Astrocyte (in vitro differentiated cells and primary cell): Measurements from ENCODE around the gene LGR6. TPM values are rescaled to one million over a fixed set of nuclear protein-coding genes. Genes with fewer than 3 reads are reported as not detected.

Experiments used
- DNase-seq: peaks from one replicate; pipeline ENCODE4 v3.0.0-alpha.2; 2010; ENCODE audit warnings: low read depth
- FAIRE-seq: peaks from 2 replicates; lab custom pipeline; 2011; peaks lifted over from hg19 to GRCh38; lab: Jason Lieb, UNC
- H2AFZ ChIP-seq: 2 replicates; pipeline ENCODE4 v1.6.0; 2012; ENCODE audit warnings: low read depth, low read length, inconsistent platforms
- H3K27ac ChIP-seq: 2 replicates; pipeline ENCODE4 v1.5.1; 2011; ENCODE audit warnings: low read depth, low read length, inconsistent platforms
- H3K27me3 ChIP-seq: 2 replicates; pipeline ENCODE4 v1.6.0; 2011; ENCODE audit warnings: low read length, inconsistent platforms; ENCODE audit not compliant: insufficient read depth
- H3K36me3 ChIP-seq: 2 replicates; pipeline ENCODE4 v1.5.1; 2011; ENCODE audit warnings: low read length, inconsistent platforms; ENCODE audit not compliant: insufficient read depth
- H3K4me1 ChIP-seq: 2 replicates; pipeline ENCODE4 v1.5.1; 2011; ENCODE audit warnings: low read length, inconsistent platforms; ENCODE audit not compliant: insufficient read depth
- H3K4me2 ChIP-seq: 2 replicates; pipeline ENCODE4 v1.6.0; 2012; ENCODE audit warnings: low read length, inconsistent platforms
- H3K4me3 ChIP-seq: 2 replicates; pipeline ENCODE4 v1.5.1; 2011; ENCODE audit warnings: low read depth, mild to moderate bottlenecking, low read length, inconsistent platforms; ENCODE audit not compliant: insufficient read depth
- H3K79me2 ChIP-seq: 2 replicates; pipeline ENCODE4 v1.6.0; 2012; ENCODE audit warnings: mild to moderate bottlenecking, low read length, inconsistent platforms; ENCODE audit not compliant: insufficient read depth
- H3K9ac ChIP-seq: 2 replicates; pipeline ENCODE4 v1.6.0; 2012; ENCODE audit warnings: mild to moderate bottlenecking, low read length, inconsistent platforms
- H3K9me3 ChIP-seq: 2 replicates; pipeline ENCODE4 v1.5.1; 2012; ENCODE audit warnings: low read depth, mild to moderate bottlenecking, low read length, inconsistent platforms; ENCODE audit not compliant: insufficient read depth
- H4K20me1 ChIP-seq: 2 replicates; pipeline ENCODE4 v1.6.0; 2012; ENCODE audit warnings: low read length, inconsistent platforms; ENCODE audit not compliant: insufficient read depth
- H3K27ac Mint-ChIP-seq: one replicate; pipeline ENCODE4 v1.8.0; 2021; ENCODE audit warnings: mild to moderate bottlenecking, mixed read lengths; ENCODE audit not compliant: unreplicated experiment
- H3K27me3 Mint-ChIP-seq: one replicate; pipeline ENCODE4 v1.8.0; 2021; ENCODE audit warnings: low read depth, mixed read lengths; ENCODE audit not compliant: unreplicated experiment
- H3K36me3 Mint-ChIP-seq: one replicate; pipeline ENCODE4 v1.8.0; 2021; ENCODE audit warnings: low read depth, mixed read lengths; ENCODE audit not compliant: unreplicated experiment
- H3K4me1 Mint-ChIP-seq: one replicate; pipeline ENCODE4 v1.8.0; 2021; ENCODE audit warnings: low read depth, mixed read lengths; ENCODE audit not compliant: unreplicated experiment
- H3K4me3 Mint-ChIP-seq: one replicate; pipeline ENCODE4 v1.8.0; 2021; ENCODE audit warnings: mild to moderate bottlenecking, moderate library complexity, mixed read lengths; ENCODE audit not compliant: unreplicated experiment
- H3K9me3 Mint-ChIP-seq: one replicate; pipeline ENCODE4 v1.8.0; 2021; ENCODE audit warnings: mild to moderate bottlenecking, mixed read lengths; ENCODE audit not compliant: unreplicated experiment
- EZH2 ChIP-seq: IDR thresholded peaks from 2 replicates; pipeline ENCODE4 v1.6.1; 2012; ENCODE audit warnings: mild to moderate bottlenecking, low read length, inconsistent platforms; ENCODE audit not compliant: insufficient read depth
- total RNA-seq: library from RNA; stranded (reverse); gene quantifications from 2 replicates; pipeline ENCODE4 v1.2.1, GENCODE V29; 2021
- TF ChIP-seq, protein P1 (sequence below): IDR thresholded peaks from 2 replicates; pipeline ENCODE4 v1.5.1; 2011; ENCODE audit warnings: low read depth, mild to moderate bottlenecking, inconsistent platforms, low read length, moderate library complexity; ENCODE audit not compliant: insufficient read depth

Gene LGR6
- total RNA-seq, 1 donor from 2014 or later = 0.27 TPM

DNA sequence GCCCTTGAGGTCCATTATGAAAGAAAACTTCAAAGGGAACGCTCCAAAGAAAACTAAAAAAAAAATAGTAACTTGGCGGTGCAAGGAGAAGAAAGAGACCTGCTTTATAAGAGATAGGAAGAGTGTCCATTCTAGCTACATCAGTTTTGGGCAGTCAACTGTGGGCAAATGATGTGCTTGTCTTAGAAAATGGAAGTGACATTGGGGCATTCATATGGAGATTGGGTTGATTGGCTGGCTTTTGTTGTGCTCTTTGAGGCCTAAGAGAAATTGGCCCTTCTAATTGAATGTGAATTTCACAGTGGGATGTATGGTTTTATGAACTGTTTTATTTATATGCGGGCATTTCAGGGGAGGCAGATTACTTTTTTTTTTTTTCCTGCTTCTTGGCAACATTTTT is 168.1 kb downstream of the LGR6 start:
- Histone ChIP-seq H3K36me3 (no peaks in the 10 kb centered on the region), H3K9me3 (no peaks in the 10 kb centered on the region), H2AFZ (no peak overlapping the region), H3K27ac (no peak overlapping the region), H3K9ac (no peak overlapping the region), H4K20me1 (peaks cover 17% of the 10 kb centered on the region), H3K79me2 (peaks cover 22% of the 10 kb centered on the region), H3K4me1 (no peaks in the 10 kb centered on the region), H3K4me3 (no peak overlapping the region), H3K27me3 (no peaks in the 10 kb centered on the region), H3K4me2 (no peak overlapping the region)
- peaks cover 7% of the 10 kb centered on the region for H3K4me1 Mint-ChIP-seq
- no peaks in the 10 kb centered on the region for H3K36me3 Mint-ChIP-seq
- no peak for TF ChIP-seq EZH2
- TF ChIP-seq, protein P1, sequence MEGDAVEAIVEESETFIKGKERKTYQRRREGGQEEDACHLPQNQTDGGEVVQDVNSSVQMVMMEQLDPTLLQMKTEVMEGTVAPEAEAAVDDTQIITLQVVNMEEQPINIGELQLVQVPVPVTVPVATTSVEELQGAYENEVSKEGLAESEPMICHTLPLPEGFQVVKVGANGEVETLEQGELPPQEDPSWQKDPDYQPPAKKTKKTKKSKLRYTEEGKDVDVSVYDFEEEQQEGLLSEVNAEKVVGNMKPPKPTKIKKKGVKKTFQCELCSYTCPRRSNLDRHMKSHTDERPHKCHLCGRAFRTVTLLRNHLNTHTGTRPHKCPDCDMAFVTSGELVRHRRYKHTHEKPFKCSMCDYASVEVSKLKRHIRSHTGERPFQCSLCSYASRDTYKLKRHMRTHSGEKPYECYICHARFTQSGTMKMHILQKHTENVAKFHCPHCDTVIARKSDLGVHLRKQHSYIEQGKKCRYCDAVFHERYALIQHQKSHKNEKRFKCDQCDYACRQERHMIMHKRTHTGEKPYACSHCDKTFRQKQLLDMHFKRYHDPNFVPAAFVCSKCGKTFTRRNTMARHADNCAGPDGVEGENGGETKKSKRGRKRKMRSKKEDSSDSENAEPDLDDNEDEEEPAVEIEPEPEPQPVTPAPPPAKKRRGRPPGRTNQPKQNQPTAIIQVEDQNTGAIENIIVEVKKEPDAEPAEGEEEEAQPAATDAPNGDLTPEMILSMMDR = no peak
- no peaks in the 10 kb centered on the region for H3K9me3 Mint-ChIP-seq
- FAIRE-seq (no peak), DNase-seq (no peak)
- no peak overlapping the region for H3K27ac Mint-ChIP-seq
- H3K4me3 Mint-ChIP-seq = no peak overlapping the region
- H3K27me3 Mint-ChIP-seq = no peaks in the 10 kb centered on the region

DNA sequence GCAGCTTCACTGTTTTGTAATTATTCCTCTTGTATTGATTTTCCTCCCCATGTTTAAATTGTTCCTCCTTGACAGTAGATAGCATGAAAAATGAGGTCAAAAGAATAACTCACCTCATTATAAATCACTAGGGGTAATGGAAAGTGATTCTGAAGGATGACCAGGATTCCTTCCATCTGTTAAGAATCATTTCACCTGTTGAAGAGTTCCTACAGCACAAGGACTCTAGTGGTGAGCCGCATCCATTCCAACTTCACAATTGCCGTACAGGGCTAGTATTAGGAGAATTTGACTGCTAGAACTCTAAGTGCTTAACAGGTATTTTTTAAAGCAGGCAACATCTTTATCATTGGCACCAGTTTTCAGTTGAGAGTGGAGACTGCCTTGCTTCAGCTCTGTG is 168.6 kb downstream of the LGR6 start:
- H3K36me3 Mint-ChIP-seq = no peaks in the 10 kb centered on the region
- Histone ChIP-seq H3K9ac (no peak overlapping the region), H3K4me1 (no peaks in the 10 kb centered on the region), H2AFZ (no peak overlapping the region), H3K79me2 (peaks cover 22% of the 10 kb centered on the region), H3K9me3 (no peaks in the 10 kb centered on the region), H3K27me3 (no peaks in the 10 kb centered on the region), H4K20me1 (peaks cover 17% of the 10 kb centered on the region), H3K4me3 (no peak overlapping the region), H3K4me2 (no peak overlapping the region), H3K36me3 (no peaks in the 10 kb centered on the region), H3K27ac (no peak overlapping the region)
- no peak overlapping the region for H3K4me3 Mint-ChIP-seq
- FAIRE-seq = no peak
- no peak for TF ChIP-seq EZH2
- TF ChIP-seq, protein P1 = no peak
- H3K4me1 Mint-ChIP-seq = peaks cover 8% of the 10 kb centered on the region
- no peaks in the 10 kb centered on the region for H3K27me3 Mint-ChIP-seq
- no peak for DNase-seq
- no peaks in the 10 kb centered on the region for H3K9me3 Mint-ChIP-seq
- no peak overlapping the region for H3K27ac Mint-ChIP-seq

DNA sequence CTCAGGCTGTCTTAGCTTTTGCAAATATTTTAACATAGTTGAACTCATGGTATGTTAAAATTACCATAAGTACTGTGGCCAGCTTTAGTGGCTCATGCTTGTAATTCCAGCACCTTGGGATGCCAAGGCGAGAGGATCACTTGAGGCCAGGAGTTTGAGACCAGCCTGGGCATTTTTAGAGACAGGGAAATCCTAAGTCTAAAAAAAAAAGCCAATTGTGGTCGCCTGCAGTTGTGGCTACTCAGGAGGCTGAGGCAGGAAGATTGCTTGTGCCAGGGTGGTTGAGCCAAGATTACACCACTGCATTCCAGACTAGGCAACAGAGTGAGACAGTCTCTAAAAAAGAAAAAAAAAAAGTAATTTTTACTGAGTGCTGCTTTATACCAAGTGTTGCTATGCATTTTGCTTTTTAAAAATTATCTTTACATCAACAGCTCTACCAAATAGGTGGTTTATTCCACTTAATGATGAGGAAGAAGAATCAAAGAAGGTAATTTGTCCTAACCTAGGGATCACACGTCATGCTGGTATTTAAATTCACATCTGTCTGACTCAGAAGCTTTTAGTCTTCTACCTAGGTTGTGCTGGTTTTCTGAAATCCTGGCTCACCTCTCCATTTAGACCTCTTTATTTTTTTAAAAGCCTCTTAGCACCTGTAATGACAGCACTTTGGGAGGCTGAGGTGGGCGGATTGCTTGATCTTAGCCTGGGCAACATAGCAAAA is 171.7 kb downstream of the LGR6 start:
- FAIRE-seq = no peak
- Histone ChIP-seq H3K9ac (no peak overlapping the region), H3K27ac (no peak overlapping the region), H3K36me3 (no peaks in the 10 kb centered on the region), H4K20me1 (peaks cover 14% of the 10 kb centered on the region), H3K4me2 (no peak overlapping the region), H3K4me3 (no peak overlapping the region), H2AFZ (no peak overlapping the region), H3K4me1 (no peaks in the 10 kb centered on the region), H3K9me3 (no peaks in the 10 kb centered on the region), H3K79me2 (peaks cover 19% of the 10 kb centered on the region), H3K27me3 (no peaks in the 10 kb centered on the region)
- no peaks in the 10 kb centered on the region for H3K9me3 Mint-ChIP-seq
- peaks cover 2% of the 10 kb centered on the region for H3K36me3 Mint-ChIP-seq
- TF ChIP-seq EZH2 = no peak
- peak; percentile 62 for DNase-seq
- no peak overlapping the region for H3K4me3 Mint-ChIP-seq
- no peaks in the 10 kb centered on the region for H3K27me3 Mint-ChIP-seq
- H3K4me1 Mint-ChIP-seq = peaks cover 11% of the 10 kb centered on the region
- H3K27ac Mint-ChIP-seq = peak overlapping the region; percentile 53
